DOHH2 (cell line): ENCODE results near the gene GFPT2.

Source experiments
- H3F3A ChIP-seq: fragments of 200-600 bp; sonication (generic), shearing (Covaris generic); 2 replicates; pipeline ENCODE4 v1.6.0; 2016; ENCODE audit warnings: antibody characterized with exemption, mild to moderate bottlenecking; ENCODE audit not compliant: control insufficient read depth, insufficient read depth
- H3K27ac ChIP-seq: fragments of 200-600 bp; sonication (generic); 2 replicates; pipeline ENCODE4 v1.5.1; 2014; ENCODE audit warnings: low read depth, mild to moderate bottlenecking, low read length, moderate library complexity
- H3K27me3 ChIP-seq: fragments of 200-600 bp; sonication (generic); 2 replicates; pipeline ENCODE4 v1.6.1; 2014; ENCODE audit warnings: mild to moderate bottlenecking, low read length, mixed read lengths; ENCODE audit not compliant: control insufficient read depth
- H3K36me3 ChIP-seq: fragments of 200-600 bp; sonication (generic); 2 replicates; pipeline ENCODE4 v1.6.1; 2014; ENCODE audit warnings: mild to moderate bottlenecking, low read length, moderate library complexity, mixed read lengths; ENCODE audit not compliant: control insufficient read depth
- H3K4me1 ChIP-seq: fragments of 200-600 bp; sonication (generic); 2 replicates; pipeline ENCODE4 v1.6.1; 2014; ENCODE audit warnings: mild to moderate bottlenecking, low read length, mixed read lengths; ENCODE audit not compliant: control insufficient read depth
- H3K4me2 ChIP-seq: fragments of 200-600 bp; sonication (generic); 2 replicates; pipeline ENCODE4 v1.6.0; 2014; ENCODE audit warnings: mild to moderate bottlenecking, low read length, moderate library complexity
- H3K4me3 ChIP-seq: fragments of 200-600 bp; sonication (generic); 2 replicates; pipeline ENCODE4 v1.5.1; 2014; ENCODE audit warnings: mild to moderate bottlenecking, low read length, mixed read lengths
- H3K79me2 ChIP-seq: fragments of 200-600 bp; sonication (generic); 2 replicates; pipeline ENCODE4 v1.6.1; 2014; ENCODE audit warnings: mild to moderate bottlenecking, low read length, mixed read lengths; ENCODE audit not compliant: control insufficient read depth
- H3K9me2 ChIP-seq: fragments of 200-600 bp; sonication (generic); replicated peaks from 2 replicates; pipeline ENCODE4 v1.6.1; 2014; ENCODE audit warnings: mild to moderate bottlenecking, low read length, mixed read lengths; ENCODE audit not compliant: control insufficient read depth
- H3K9me3 ChIP-seq: fragments of 200-600 bp; sonication (generic); 2 replicates; pipeline ENCODE4 v1.6.1; 2014; ENCODE audit warnings: antibody characterized with exemption, low read length, mixed read lengths; ENCODE audit not compliant: control insufficient read depth, insufficient read depth
- H4K20me1 ChIP-seq: fragments of 200-600 bp; sonication (generic); 2 replicates; pipeline ENCODE4 v1.6.0; 2014; ENCODE audit warnings: low read depth, mild to moderate bottlenecking, antibody characterized with exemption, low read length, moderate library complexity; ENCODE audit not compliant: control insufficient read depth, insufficient read depth
- CTCF ChIP-seq: fragments of 200-600 bp; sonication (generic); IDR thresholded peaks from one replicate; pipeline ENCODE4 v1.5.1; 2014; ENCODE audit warnings: antibody characterized with exemption, mild to moderate bottlenecking, low read depth, low read length; ENCODE audit not compliant: poor library complexity, severe bottlenecking
- EZH2phosphoT487 ChIP-seq: fragments of 200-600 bp; sonication (generic); IDR thresholded peaks from 2 replicates; pipeline ENCODE4 v1.6.1; 2017; ENCODE audit warnings: borderline replicate concordance, mild to moderate bottlenecking, antibody characterized with exemption, low read length, moderate library complexity, mixed read lengths

The GFPT2 gene

DNA sequence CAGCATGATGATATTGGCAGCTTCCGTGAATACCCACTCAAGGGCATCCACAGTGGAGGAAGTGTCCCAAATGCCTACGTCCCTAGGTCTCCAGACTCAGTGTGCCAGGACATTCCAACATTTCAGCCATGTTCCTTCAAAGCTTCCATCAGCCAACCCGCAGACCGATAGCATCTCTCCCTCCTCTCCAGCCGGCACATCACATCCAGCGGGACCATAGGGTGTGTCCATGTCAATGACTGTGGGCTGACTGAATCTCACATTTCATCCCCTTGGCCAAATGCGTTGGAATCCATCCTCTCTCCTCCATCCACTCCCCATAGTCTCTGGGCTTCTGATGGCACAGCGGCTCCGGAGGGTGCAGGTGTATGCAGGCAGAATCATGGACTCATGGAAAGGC is 22.2 kb upstream of the GFPT2 start:
- Histone ChIP-seq H3K4me2 (no peak overlapping the region), H3K36me3 (no peaks in the 10 kb centered on the region), H3K27me3 (no peaks in the 10 kb centered on the region), H3K4me1 (0 out of 2 replicates have a peak, but pooled peaks cover 4% of the 10 kb centered on the region), H3F3A (no peaks in the 10 kb centered on the region), H4K20me1 (no peaks in the 10 kb centered on the region), H3K4me3 (no peak overlapping the region), H3K79me2 (no peaks in the 10 kb centered on the region), H3K27ac (no peak overlapping the region), H3K9me2 (no peaks in the 10 kb centered on the region), H3K9me3 (no peaks in the 10 kb centered on the region; the same call in 1 of the 2 replicates)
- TF ChIP-seq CTCF (no peak), EZH2phosphoT487 (no peak)

DNA sequence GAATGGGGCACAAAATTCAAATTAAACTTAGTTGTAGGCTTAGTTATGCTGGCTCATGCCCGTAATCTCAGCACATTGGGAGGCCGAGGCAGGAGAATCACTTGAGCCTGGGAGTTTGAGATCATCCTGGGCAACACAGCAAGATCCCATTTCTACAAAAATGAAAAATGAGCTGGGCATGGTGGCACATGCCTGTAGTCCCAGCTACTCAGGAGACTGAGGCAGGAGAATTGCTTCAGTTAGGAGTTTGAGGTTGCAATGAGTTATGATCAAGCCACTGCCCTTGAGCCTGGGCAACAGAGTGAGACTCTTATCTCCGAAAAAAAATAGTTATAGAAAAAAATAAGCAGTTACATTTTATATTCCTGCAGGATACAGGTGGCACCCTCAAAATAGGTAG is 20.7 kb upstream of the GFPT2 start:
- H3K27ac ChIP-seq, result no peak overlapping the region
- no peaks in the 10 kb centered on the region for H3K27me3 ChIP-seq
- H3K36me3 ChIP-seq, result no peaks in the 10 kb centered on the region
- H4K20me1 ChIP-seq, result no peaks in the 10 kb centered on the region
- no peaks in the 10 kb centered on the region for H3K79me2 ChIP-seq
- 0 out of 2 replicates have a peak, but pooled peaks cover 4% of the 10 kb centered on the region for H3K4me1 ChIP-seq
- no peaks in the 10 kb centered on the region; the same call in 1 of the 2 replicates for H3K9me3 ChIP-seq
- H3K4me3 ChIP-seq, result no peak overlapping the region
- no peaks in the 10 kb centered on the region for H3F3A ChIP-seq
- H3K4me2 ChIP-seq, result no peak overlapping the region
- H3K9me2 ChIP-seq, result no peaks in the 10 kb centered on the region
- TF ChIP-seq CTCF (no peak), EZH2phosphoT487 (no peak)

DNA sequence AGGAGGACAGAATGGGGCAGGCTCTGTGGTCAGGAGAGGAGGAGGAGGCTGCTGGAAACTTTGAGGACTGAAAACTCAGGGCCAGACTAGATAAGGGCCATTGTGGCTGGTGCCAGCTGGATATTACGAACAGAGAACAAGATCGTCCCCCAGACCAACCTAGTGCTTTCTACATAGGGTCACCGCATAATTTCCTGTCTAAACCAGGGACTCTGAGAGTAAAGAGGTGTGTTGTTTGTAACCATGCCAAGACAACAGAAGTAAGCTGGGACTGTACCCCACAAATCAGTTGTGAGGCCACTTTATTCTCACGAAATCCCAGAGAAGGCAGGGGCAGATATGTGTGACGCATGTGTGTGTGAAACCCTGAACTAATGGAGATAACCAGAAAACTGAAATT is 20.3 kb upstream of the GFPT2 start:
- Histone ChIP-seq H3K4me1 (0 out of 2 replicates have a peak, but pooled peaks cover 4% of the 10 kb centered on the region), H3K9me3 (no peaks in the 10 kb centered on the region; the same call in 1 of the 2 replicates), H3K9me2 (no peaks in the 10 kb centered on the region), H3K79me2 (no peaks in the 10 kb centered on the region), H4K20me1 (no peaks in the 10 kb centered on the region), H3K4me2 (no peak overlapping the region), H3K27me3 (no peaks in the 10 kb centered on the region), H3K36me3 (no peaks in the 10 kb centered on the region), H3K27ac (no peak overlapping the region), H3F3A (no peaks in the 10 kb centered on the region), H3K4me3 (no peak overlapping the region)
- TF ChIP-seq CTCF (no peak), EZH2phosphoT487 (no peak)
